ENCODE results near the gene ERI3. TPM values are rescaled to one million over a fixed set of nuclear protein-coding genes. Genes with fewer than 3 reads are reported as not detected.

The ERI3 gene
- total RNA-seq, 1 donor: 52.8 TPM

DNA sequence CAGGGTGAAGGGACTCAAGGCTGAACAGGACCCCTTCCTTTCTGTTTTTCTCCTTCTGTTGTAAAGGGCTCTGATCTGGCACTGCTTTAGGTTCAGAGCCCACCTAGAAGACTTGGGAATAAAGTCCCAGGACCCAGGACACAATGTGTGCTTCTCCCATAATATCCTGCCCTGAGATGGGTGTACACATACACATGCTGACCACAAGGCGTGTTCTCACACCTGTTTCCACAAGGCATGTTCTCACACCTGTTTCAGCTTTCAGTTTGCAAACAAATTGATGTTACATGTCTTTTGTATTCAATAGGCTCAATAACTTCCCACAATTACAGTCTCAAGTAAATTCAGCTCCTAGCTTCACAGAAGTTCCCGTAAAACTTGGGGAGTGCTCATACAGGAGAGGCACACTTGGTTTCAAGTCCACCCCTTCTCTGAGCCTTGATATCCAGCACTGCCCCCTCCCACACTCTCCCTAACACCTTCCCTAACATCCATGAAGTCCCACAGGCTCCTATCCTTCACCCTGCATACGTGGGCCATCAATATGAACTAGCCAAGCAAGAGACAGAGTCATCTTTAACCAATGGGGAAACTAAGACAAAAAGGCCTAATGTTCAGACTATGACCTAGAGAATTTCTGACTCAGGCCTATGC is 41.7 kb downstream of the ERI3 start:
- peaks cover 49% of the 10 kb centered on the region for H3K36me3 ChIP-seq (ENCODE audit: insufficient read depth, low read length)
- no peaks in the 10 kb centered on the region for H3K27me3 ChIP-seq (ENCODE audit: insufficient read depth, low read length)
- no peak for DNase-seq (ENCODE audit: insufficient read length, low spot score, missing footprints)
- no peak overlapping the region for H2AFZ ChIP-seq (ENCODE audit: low read length)
- no peak overlapping the region for H3K4me3 ChIP-seq (ENCODE audit: insufficient read depth, low read length)
- H3K4me2 ChIP-seq (ENCODE audit: insufficient read depth, low read length): no peak overlapping the region
- no peaks in the 10 kb centered on the region for H3K9me3 ChIP-seq (ENCODE audit: low read depth, low read length)
- H3K4me1 ChIP-seq (ENCODE audit: insufficient read depth, low read length): peaks cover 1% of the 10 kb centered on the region
- H4K20me1 ChIP-seq (ENCODE audit: insufficient read depth, low read length): peaks cover 13% of the 10 kb centered on the region
- H3K79me2 ChIP-seq (ENCODE audit: insufficient read depth, low read length): no peaks in the 10 kb centered on the region
- TF ChIP-seq, protein P1, sequence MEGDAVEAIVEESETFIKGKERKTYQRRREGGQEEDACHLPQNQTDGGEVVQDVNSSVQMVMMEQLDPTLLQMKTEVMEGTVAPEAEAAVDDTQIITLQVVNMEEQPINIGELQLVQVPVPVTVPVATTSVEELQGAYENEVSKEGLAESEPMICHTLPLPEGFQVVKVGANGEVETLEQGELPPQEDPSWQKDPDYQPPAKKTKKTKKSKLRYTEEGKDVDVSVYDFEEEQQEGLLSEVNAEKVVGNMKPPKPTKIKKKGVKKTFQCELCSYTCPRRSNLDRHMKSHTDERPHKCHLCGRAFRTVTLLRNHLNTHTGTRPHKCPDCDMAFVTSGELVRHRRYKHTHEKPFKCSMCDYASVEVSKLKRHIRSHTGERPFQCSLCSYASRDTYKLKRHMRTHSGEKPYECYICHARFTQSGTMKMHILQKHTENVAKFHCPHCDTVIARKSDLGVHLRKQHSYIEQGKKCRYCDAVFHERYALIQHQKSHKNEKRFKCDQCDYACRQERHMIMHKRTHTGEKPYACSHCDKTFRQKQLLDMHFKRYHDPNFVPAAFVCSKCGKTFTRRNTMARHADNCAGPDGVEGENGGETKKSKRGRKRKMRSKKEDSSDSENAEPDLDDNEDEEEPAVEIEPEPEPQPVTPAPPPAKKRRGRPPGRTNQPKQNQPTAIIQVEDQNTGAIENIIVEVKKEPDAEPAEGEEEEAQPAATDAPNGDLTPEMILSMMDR (IDR thresholded peaks at IDR 0.05; ENCODE audit: extremely low read depth, low read depth, low read length): no peak
- no peak overlapping the region for H3K27ac ChIP-seq (ENCODE audit: low read depth, low read length)

DNA sequence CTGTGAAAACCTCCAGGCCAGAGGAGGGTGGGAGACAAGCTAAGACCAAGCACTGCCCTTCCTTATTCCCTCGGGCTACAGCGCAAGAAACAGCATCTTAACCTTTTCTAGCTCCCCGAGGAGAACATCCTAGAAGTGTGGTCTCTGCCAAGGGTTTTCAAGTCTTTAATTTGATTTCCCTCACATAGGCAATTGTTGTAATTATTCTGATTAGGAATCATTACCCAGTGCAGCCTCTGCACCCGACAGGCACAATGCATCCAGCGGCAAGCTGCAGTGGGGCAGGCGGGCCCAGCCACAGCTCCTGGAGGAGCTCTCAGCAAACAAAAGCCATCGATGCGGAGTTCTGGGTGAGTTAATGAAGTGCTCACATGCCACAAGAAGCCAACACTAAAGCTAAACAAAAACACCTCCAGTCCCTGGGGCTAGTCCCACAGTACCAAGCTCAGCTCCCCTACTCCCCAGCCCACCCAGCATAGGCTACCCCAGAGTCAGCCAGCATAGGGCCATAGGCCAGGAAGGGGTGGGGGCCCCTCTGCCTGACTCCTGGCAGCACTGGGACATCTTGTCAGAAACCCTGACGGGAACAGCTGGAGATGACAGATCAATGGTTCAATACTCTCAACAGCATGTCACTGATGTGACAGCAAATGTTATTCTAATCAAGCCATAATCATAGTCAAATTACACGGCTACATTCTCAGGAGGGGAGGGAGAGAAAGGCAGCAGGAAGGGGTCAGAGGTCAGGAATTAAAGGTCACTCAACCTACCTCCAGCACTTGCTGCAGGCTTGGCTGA is 42.5 kb downstream of the ERI3 start:
- Histone ChIP-seq H4K20me1 (ENCODE audit: insufficient read depth, low read length) (peaks cover 6% of the 10 kb centered on the region), H3K79me2 (ENCODE audit: insufficient read depth, low read length) (no peaks in the 10 kb centered on the region), H3K36me3 (ENCODE audit: insufficient read depth, low read length) (peaks cover 48% of the 10 kb centered on the region), H3K27me3 (ENCODE audit: insufficient read depth, low read length) (no peaks in the 10 kb centered on the region), H3K9me3 (ENCODE audit: low read depth, low read length) (no peaks in the 10 kb centered on the region), H3K4me1 (ENCODE audit: insufficient read depth, low read length) (no peaks in the 10 kb centered on the region), H3K27ac (ENCODE audit: low read depth, low read length) (no peak overlapping the region), H3K4me2 (ENCODE audit: insufficient read depth, low read length) (no peak overlapping the region), H2AFZ (ENCODE audit: low read length) (no peak overlapping the region), H3K4me3 (ENCODE audit: insufficient read depth, low read length) (no peak overlapping the region)
- TF ChIP-seq, protein P1 (IDR thresholded peaks at IDR 0.05; ENCODE audit: extremely low read depth, low read depth, low read length): no peak
- DNase-seq (ENCODE audit: insufficient read length, low spot score, missing footprints): no peak

DNA sequence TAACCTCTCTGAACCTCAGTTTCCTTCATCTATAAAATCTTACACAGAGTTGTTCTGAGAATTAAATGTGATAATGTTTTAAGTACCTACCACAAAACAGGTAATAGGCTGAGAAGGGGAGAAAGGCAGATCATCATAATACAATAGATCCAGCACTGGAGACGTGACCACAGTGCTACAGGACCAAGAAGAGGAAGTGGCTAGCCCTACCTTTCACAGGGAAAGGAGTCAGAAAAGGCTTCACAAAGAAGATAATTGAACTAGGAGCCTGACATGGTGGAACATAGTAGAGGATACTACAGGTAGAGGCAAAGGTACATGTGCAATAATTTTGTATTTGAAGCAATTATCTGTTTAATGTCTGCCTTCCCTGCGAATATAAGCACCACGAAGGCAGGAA is 45.1 kb downstream of the ERI3 start:
- H3K27me3 ChIP-seq (ENCODE audit: insufficient read depth, low read length): no peaks in the 10 kb centered on the region
- peaks cover 5% of the 10 kb centered on the region for H4K20me1 ChIP-seq (ENCODE audit: insufficient read depth, low read length)
- H3K4me2 ChIP-seq (ENCODE audit: insufficient read depth, low read length): no peak overlapping the region
- TF ChIP-seq, protein P1 (IDR thresholded peaks at IDR 0.05; ENCODE audit: extremely low read depth, low read depth, low read length): no peak
- no peak for DNase-seq (ENCODE audit: insufficient read length, low spot score, missing footprints)
- no peaks in the 10 kb centered on the region for H3K79me2 ChIP-seq (ENCODE audit: insufficient read depth, low read length)
- no peaks in the 10 kb centered on the region for H3K4me1 ChIP-seq (ENCODE audit: insufficient read depth, low read length)
- H3K27ac ChIP-seq (ENCODE audit: low read depth, low read length): no peak overlapping the region
- H3K9me3 ChIP-seq (ENCODE audit: low read depth, low read length): no peaks in the 10 kb centered on the region
- H2AFZ ChIP-seq (ENCODE audit: low read length): no peak overlapping the region
- no peak overlapping the region for H3K4me3 ChIP-seq (ENCODE audit: insufficient read depth, low read length)
- peaks cover 55% of the 10 kb centered on the region for H3K36me3 ChIP-seq (ENCODE audit: insufficient read depth, low read length)

DNA sequence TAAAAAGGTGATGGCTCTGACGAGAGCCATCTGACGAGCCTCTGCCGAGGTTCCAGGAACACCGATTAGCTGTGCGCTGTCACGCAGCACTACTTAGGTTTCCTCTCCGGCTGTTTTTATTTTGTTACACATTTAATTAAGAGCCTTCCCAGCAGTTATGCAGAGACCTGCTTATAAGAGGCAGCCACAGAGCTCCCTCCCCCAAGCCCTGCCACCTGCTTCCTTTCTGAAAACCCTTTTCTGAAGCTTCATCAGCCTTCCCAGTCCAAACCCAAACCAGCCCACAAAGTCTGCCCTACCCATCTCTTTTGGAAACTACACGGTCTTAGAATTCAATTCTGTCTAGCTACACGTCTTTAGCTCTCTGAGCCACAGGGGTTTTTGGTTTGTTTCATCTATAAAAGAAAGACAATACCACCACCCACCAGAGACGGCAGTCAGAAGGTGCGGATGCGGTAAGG is 49.1 kb downstream of the ERI3 start:
- Histone ChIP-seq H2AFZ (ENCODE audit: low read length) (no peak overlapping the region), H3K9me3 (ENCODE audit: low read depth, low read length) (no peaks in the 10 kb centered on the region), H3K79me2 (ENCODE audit: insufficient read depth, low read length) (no peaks in the 10 kb centered on the region), H3K4me1 (ENCODE audit: insufficient read depth, low read length) (no peaks in the 10 kb centered on the region), H3K27ac (ENCODE audit: low read depth, low read length) (no peak overlapping the region), H4K20me1 (ENCODE audit: insufficient read depth, low read length) (peaks cover 4% of the 10 kb centered on the region), H3K36me3 (ENCODE audit: insufficient read depth, low read length) (peaks cover 52% of the 10 kb centered on the region), H3K27me3 (ENCODE audit: insufficient read depth, low read length) (no peaks in the 10 kb centered on the region), H3K4me3 (ENCODE audit: insufficient read depth, low read length) (no peak overlapping the region), H3K4me2 (ENCODE audit: insufficient read depth, low read length) (no peak overlapping the region)
- TF ChIP-seq, protein P1 (IDR thresholded peaks at IDR 0.05; ENCODE audit: extremely low read depth, low read depth, low read length): no peak
- no peak for DNase-seq (ENCODE audit: insufficient read length, low spot score, missing footprints)
